Stimulated activated CD8-positive, alpha-beta memory T cell treated with anti-CD3 and anti-CD28 coated beads, Interleukin-15, amount 100 ng/mL, for 4 hours (primary cell): ENCODE results near the gene PALLD.

ENCODE experiments used
- DNase-seq, 2 donors: peaks; one replicate each; pipeline ENCODE4 v3.0.0-alpha.2; 2020; ENCODE audit warnings: low read depth in 2 of 2

Gene PALLD

GRCh38 chr4:168960716-168961115, 463.9 kb downstream of the PALLD start:
- no peak for DNase-seq

- DNase-seq = no peak
Observed at GRCh38 chr4:168972596-168972995, 475.7 kb downstream of the PALLD start.
